Measurements from ENCODE around the gene MGMT. TPM values are rescaled to one million over a fixed set of nuclear protein-coding genes. Genes with fewer than 3 reads are reported as not detected.

Gene MGMT
- total and polyA plus RNA-seq, 2 donors (not counting 3 experiments of a cell fraction or from before 2014, with no cell fraction given) = 15.0 to 15.2 TPM

DNA sequence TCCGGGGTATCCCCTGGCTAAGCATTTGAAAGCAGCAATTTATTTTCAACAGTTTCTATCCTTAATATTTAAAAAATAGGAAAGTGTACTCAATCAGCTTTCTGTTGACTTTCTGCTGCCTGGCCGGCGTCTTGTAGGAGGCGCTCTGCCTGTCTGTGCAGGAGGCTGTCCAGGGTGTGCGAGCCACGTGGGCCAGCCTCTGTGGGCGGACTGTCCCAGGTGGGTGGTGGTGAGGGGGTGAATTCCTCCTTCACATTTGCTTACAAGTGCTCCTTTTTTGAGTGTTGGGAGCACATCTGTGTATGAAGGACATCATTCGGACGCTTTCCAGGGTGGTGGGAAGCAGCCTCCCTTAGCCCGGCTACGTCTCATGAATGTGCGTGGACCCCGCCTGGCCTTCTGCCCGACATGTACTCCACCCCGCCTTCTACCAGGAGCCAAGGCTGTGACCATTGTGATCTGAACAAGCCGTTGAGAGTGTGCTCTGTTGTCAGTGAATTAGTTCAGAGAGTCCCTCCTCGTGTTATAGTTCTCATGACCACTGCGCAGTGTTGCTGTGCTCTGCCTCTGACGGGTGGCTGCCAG lies 114.9 kb downstream of the MGMT start:
- no peaks in the 10 kb centered on the region for H3K4me1 ChIP-seq (ENCODE audit: control insufficient read depth, extremely low read depth, insufficient read depth, low read length)
- ChIA-PET POLR2A (no interaction called here), CTCF (no interaction called here)
- dilution Hi-C loops (cut with MboI; ENCODE audit: extremely low pct_ligation_motif_present, low sequenced_read_pairs) = no loop called here
- no peaks in the 10 kb centered on the region for H3K27me3 ChIP-seq (ENCODE audit: control insufficient read depth in 2 of 2, insufficient read depth in 2 of 2, low read length in 2 of 2)
- no TSS peak for BruUV-seq (replicated peaks)
- no peak overlapping the region for H2AFZ ChIP-seq (ENCODE audit: low read depth, low read length)
- TF ChIP-seq EZH2 (IDR thresholded peaks at IDR 0.05; ENCODE audit: borderline replicate concordance, low read depth, low read length, severe bottlenecking) = no peak
- TF ChIP-seq GATA2 (IDR thresholded peaks at IDR 0.05; ENCODE audit: insufficient read depth, insufficient read length, low read depth, low read length) = no peak
- TF ChIP-seq FOS (IDR thresholded peaks at IDR 0.05; ENCODE audit: borderline replicate concordance, insufficient read depth, low read length) = no peak
- TF ChIP-seq, protein P1, sequence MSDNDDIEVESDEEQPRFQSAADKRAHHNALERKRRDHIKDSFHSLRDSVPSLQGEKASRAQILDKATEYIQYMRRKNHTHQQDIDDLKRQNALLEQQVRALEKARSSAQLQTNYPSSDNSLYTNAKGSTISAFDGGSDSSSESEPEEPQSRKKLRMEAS (IDR thresholded peaks at IDR 0.05; ENCODE audit: insufficient read depth, insufficient read length) = no peak
- no peak for TF ChIP-seq POLR2AphosphoS5 (IDR thresholded peaks at IDR 0.05; ENCODE audit: insufficient read depth, low read depth, low read length)
- no peak for TF ChIP-seq JUN (IDR thresholded peaks at IDR 0.05; ENCODE audit: borderline replicate concordance, insufficient read depth, insufficient read length, low read depth)
- TF ChIP-seq, protein P2, sequence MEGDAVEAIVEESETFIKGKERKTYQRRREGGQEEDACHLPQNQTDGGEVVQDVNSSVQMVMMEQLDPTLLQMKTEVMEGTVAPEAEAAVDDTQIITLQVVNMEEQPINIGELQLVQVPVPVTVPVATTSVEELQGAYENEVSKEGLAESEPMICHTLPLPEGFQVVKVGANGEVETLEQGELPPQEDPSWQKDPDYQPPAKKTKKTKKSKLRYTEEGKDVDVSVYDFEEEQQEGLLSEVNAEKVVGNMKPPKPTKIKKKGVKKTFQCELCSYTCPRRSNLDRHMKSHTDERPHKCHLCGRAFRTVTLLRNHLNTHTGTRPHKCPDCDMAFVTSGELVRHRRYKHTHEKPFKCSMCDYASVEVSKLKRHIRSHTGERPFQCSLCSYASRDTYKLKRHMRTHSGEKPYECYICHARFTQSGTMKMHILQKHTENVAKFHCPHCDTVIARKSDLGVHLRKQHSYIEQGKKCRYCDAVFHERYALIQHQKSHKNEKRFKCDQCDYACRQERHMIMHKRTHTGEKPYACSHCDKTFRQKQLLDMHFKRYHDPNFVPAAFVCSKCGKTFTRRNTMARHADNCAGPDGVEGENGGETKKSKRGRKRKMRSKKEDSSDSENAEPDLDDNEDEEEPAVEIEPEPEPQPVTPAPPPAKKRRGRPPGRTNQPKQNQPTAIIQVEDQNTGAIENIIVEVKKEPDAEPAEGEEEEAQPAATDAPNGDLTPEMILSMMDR (IDR thresholded peaks at IDR 0.05; ENCODE audit: extremely low read depth in 1 of 2, insufficient read depth in 1 of 2, low read depth in 1 of 2, low read length in 2 of 2) = no peak
- no peak for TF ChIP-seq MYC (IDR thresholded peaks at IDR 0.05; ENCODE audit: low read depth, low read length)
- no peak for TF ChIP-seq POLR2A (IDR thresholded peaks at IDR 0.05; ENCODE audit: low read depth, low read length)
- no peaks in the 10 kb centered on the region for H3K79me2 ChIP-seq (ENCODE audit: control insufficient read depth, insufficient read depth, low read length)
- no peak overlapping the region for H3K4me3 ChIP-seq (replicated peaks in 1 of 3; ENCODE audit: insufficient read depth in 1 of 3, low read depth in 1 of 3, low read length in 3 of 3)
- no peak for FAIRE-seq
- no peak overlapping the region for H3K4me2 ChIP-seq (ENCODE audit: insufficient read depth, low read length)
- peaks cover 4% of the 10 kb centered on the region for H3K9me3 ChIP-seq (replicated peaks; ENCODE audit: control insufficient read depth, insufficient read depth, low read length)
- H3K9ac ChIP-seq (replicated peaks; ENCODE audit: extremely low read depth, insufficient read depth, low read length) = no peak overlapping the region
- no peaks in the 10 kb centered on the region for H3K36me3 ChIP-seq (ENCODE audit: control insufficient read depth in 2 of 2, extremely low read depth in 1 of 2, insufficient read depth in 2 of 2, low read length in 2 of 2)
- intact Hi-C loops (cut with micrococcal nuclease) = no loop called here
- H4K20me1 ChIP-seq (replicated peaks; ENCODE audit: control insufficient read depth, extremely low read depth, insufficient read depth, low read length) = no peaks in the 10 kb centered on the region
- no peak overlapping the region for H3K27ac ChIP-seq (ENCODE audit: insufficient read depth, low read depth, low read length)
- DNase-seq (ENCODE audit: low read depth, low spot score) = no peak
- no peaks in the 10 kb centered on the region for H3K9me1 ChIP-seq (replicated peaks; ENCODE audit: control insufficient read depth, extremely low read depth, insufficient read depth, low read length)
